Spleen (tissue), 7 donors: Measurements from ENCODE around the gene PAX2.

ENCODE experiments used
- CTCF ChIP-seq, 11 experiments: fragments of 200-600 bp in 7 of 11; fragments of 450-650 bp in 4 of 11; sonication (generic) in 4 of 11; IDR thresholded peaks in 8 of 11; conservative IDR thresholded peaks in 3 of 11; 1 replicate in 7 of 11; 2 replicates in 4 of 11; pipeline versions ENCODE4 v1.4.0 to v1.8.0; 2016 to 2021; ENCODE audit warnings: antibody characterized with exemption in 11 of 11, inconsistent platforms in 4 of 11, mild to moderate bottlenecking in 1 of 11
- POLR2A ChIP-seq, 3 donors: fragments of 450-650 bp; IDR thresholded peaks; one replicate each; pipeline ENCODE4 v1.5.1; 2017; ENCODE audit warnings: antibody characterized with exemption in 3 of 3, mild to moderate bottlenecking in 1 of 3
- POLR2AphosphoS5 ChIP-seq, 3 donors: sonication (generic); formaldehyde crosslinking; IDR thresholded peaks; one replicate each; pipeline ENCODE4 v1.5.1; 2017; ENCODE audit warnings: antibody characterized with exemption in 3 of 3
- donor health status: DM: no; HTN: no; CAD: no; lungs with moderate emphysema.
- donor health status: DM: no; HTN: no; CAD: no.
- donor health status: DM: no; HTN: no; CAD: no.

- TF ChIP-seq POLR2AphosphoS5 (IDR thresholded peaks at IDR 0.05) (no peak), CTCF (IDR thresholded peaks at IDR 0.05 in 8 of 11, conservative IDR thresholded peaks at IDR 0.05 in 3 of 11) (no peak), POLR2A (IDR thresholded peaks at IDR 0.05) (no peak)
Measured at GRCh38 chr10:100725869-100726426, 19.4 kb upstream of the PAX2 start.
